ENCODE data around the gene FNDC3B. TPM values are rescaled to one million over a fixed set of nuclear protein-coding genes. Genes with fewer than 3 reads are reported as not detected.

FNDC3B gene
- total and polyA plus RNA-seq, 2 donors (not counting 3 experiments of a cell fraction or from before 2014, with no cell fraction given) = 91.6 to 295 TPM

DNA sequence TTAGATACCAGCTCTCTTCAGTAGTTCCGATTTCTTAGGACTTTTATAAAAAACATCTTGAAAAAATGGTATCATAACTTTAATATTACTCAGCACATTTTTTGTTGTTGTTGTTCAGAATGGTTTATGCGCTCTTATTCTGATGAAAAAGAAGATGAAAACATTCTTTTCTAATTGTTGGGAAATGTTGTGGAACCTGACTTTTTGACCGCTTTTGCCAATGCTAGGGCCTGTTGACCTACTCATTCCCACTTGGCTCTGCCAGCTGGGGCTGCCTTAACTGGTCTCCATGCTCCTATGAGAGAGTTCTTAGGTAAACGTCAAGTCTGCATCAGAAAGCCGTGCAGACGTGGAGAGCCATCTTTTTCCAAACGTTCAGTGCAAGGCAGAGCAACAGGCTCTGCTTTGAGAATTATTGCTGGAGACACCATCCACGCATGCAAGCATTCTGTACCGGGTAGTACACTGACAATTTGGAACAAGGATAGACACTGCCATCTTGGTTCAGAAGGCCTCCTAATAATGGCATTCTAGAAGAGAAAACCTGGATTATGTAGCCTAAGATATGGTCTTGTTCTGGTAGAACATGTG is 232.1 kb downstream of the FNDC3B start:
- H3K9me1 ChIP-seq (replicated peaks; ENCODE audit: control insufficient read depth, extremely low read depth, insufficient read depth, low read length) = no peaks in the 10 kb centered on the region
- H3K27me3 ChIP-seq (ENCODE audit: control insufficient read depth in 2 of 2, insufficient read depth in 2 of 2, low read length in 2 of 2) = no peaks in the 10 kb centered on the region
- no peak overlapping the region for H2AFZ ChIP-seq (ENCODE audit: low read depth, low read length)
- ChIA-PET POLR2A (no interaction called here), CTCF (no interaction called here)
- no peak overlapping the region for H3K27ac ChIP-seq (ENCODE audit: insufficient read depth, low read depth, low read length)
- intact Hi-C loops (cut with micrococcal nuclease) (no loop called here), dilution Hi-C loops (cut with MboI; ENCODE audit: extremely low pct_ligation_motif_present, low sequenced_read_pairs) (no loop called here)
- TF ChIP-seq EZH2 (IDR thresholded peaks at IDR 0.05; ENCODE audit: borderline replicate concordance, low read depth, low read length, severe bottlenecking) = no peak
- TF ChIP-seq JUN (IDR thresholded peaks at IDR 0.05; ENCODE audit: borderline replicate concordance, insufficient read depth, insufficient read length, low read depth) = no peak
- TF ChIP-seq POLR2A (IDR thresholded peaks at IDR 0.05; ENCODE audit: low read depth, low read length) = no peak
- TF ChIP-seq FOS (IDR thresholded peaks at IDR 0.05; ENCODE audit: borderline replicate concordance, insufficient read depth, low read length) = no peak
- no peak for TF ChIP-seq POLR2AphosphoS5 (IDR thresholded peaks at IDR 0.05; ENCODE audit: insufficient read depth, low read depth, low read length)
- TF ChIP-seq, protein P1, sequence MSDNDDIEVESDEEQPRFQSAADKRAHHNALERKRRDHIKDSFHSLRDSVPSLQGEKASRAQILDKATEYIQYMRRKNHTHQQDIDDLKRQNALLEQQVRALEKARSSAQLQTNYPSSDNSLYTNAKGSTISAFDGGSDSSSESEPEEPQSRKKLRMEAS (IDR thresholded peaks at IDR 0.05; ENCODE audit: insufficient read depth, insufficient read length) = no peak
- no peaks in the 10 kb centered on the region for H3K9me3 ChIP-seq (replicated peaks; ENCODE audit: control insufficient read depth, insufficient read depth, low read length)
- no TSS peak for BruUV-seq (replicated peaks)
- H3K4me2 ChIP-seq (ENCODE audit: insufficient read depth, low read length) = no peak overlapping the region
- DNase-seq (ENCODE audit: low read depth, low spot score) = no peak
- no peak for FAIRE-seq
- H3K79me2 ChIP-seq (ENCODE audit: control insufficient read depth, insufficient read depth, low read length) = peaks cover 41% of the 10 kb centered on the region
- peaks cover 19 to 22% of the 10 kb centered on the region in 2 experiments for H3K36me3 ChIP-seq (ENCODE audit: control insufficient read depth in 2 of 2, extremely low read depth in 1 of 2, insufficient read depth in 2 of 2, low read length in 2 of 2)
- H3K4me1 ChIP-seq (ENCODE audit: control insufficient read depth, extremely low read depth, insufficient read depth, low read length) = no peaks in the 10 kb centered on the region
- no peak overlapping the region for H3K9ac ChIP-seq (replicated peaks; ENCODE audit: extremely low read depth, insufficient read depth, low read length)
- H4K20me1 ChIP-seq (replicated peaks; ENCODE audit: control insufficient read depth, extremely low read depth, insufficient read depth, low read length) = no peaks in the 10 kb centered on the region
- no peak overlapping the region for H3K4me3 ChIP-seq (replicated peaks in 1 of 3; ENCODE audit: insufficient read depth in 1 of 3, low read depth in 1 of 3, low read length in 3 of 3)

DNA sequence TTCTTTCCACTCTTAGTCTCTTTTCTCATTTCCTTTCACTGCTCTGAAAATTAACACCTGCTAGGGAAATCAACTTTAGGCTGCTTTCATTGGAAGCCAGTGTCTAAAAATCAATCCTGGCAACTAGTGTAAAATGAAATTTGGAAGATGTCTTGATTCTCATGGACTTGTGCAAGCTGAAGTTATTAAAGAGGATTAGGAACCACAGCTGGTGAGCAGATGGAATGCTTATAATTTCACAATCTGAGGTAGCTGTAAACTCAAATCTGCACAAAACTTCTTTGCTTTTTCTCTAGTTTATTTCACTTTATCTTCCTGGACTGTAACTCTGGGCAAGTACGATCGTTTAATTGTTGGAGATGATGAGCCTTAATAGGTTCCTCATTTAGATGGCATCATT is 233.3 kb downstream of the FNDC3B start:
- Histone ChIP-seq H3K79me2 (ENCODE audit: control insufficient read depth, insufficient read depth, low read length) (peaks cover 44% of the 10 kb centered on the region), H3K27me3 (ENCODE audit: control insufficient read depth in 2 of 2, insufficient read depth in 2 of 2, low read length in 2 of 2) (no peaks in the 10 kb centered on the region), H3K4me2 (ENCODE audit: insufficient read depth, low read length) (no peak overlapping the region), H4K20me1 (replicated peaks; ENCODE audit: control insufficient read depth, extremely low read depth, insufficient read depth, low read length) (no peaks in the 10 kb centered on the region), H3K4me1 (ENCODE audit: control insufficient read depth, extremely low read depth, insufficient read depth, low read length) (no peaks in the 10 kb centered on the region), H3K9me3 (replicated peaks; ENCODE audit: control insufficient read depth, insufficient read depth, low read length) (no peaks in the 10 kb centered on the region), H3K27ac (ENCODE audit: insufficient read depth, low read depth, low read length) (no peak overlapping the region), H3K9me1 (replicated peaks; ENCODE audit: control insufficient read depth, extremely low read depth, insufficient read depth, low read length) (no peaks in the 10 kb centered on the region), H3K4me3 (replicated peaks in 1 of 3; ENCODE audit: insufficient read depth in 1 of 3, low read depth in 1 of 3, low read length in 3 of 3) (no peak overlapping the region), H2AFZ (ENCODE audit: low read depth, low read length) (no peak overlapping the region), H3K36me3 (ENCODE audit: control insufficient read depth in 2 of 2, extremely low read depth in 1 of 2, insufficient read depth in 2 of 2, low read length in 2 of 2) (peaks cover 14 to 22% of the 10 kb centered on the region in 2 experiments), H3K9ac (replicated peaks; ENCODE audit: extremely low read depth, insufficient read depth, low read length) (no peak overlapping the region)
- ChIA-PET POLR2A (no interaction called here), CTCF (no interaction called here)
- no TSS peak for BruUV-seq (replicated peaks)
- TF ChIP-seq GATA2 (IDR thresholded peaks at IDR 0.05; ENCODE audit: insufficient read depth, insufficient read length, low read depth, low read length) = no peak
- no peak for TF ChIP-seq POLR2AphosphoS5 (IDR thresholded peaks at IDR 0.05; ENCODE audit: insufficient read depth, low read depth, low read length)
- TF ChIP-seq POLR2A (IDR thresholded peaks at IDR 0.05; ENCODE audit: low read depth, low read length) = no peak
- TF ChIP-seq JUN (IDR thresholded peaks at IDR 0.05; ENCODE audit: borderline replicate concordance, insufficient read depth, insufficient read length, low read depth) = no peak
- TF ChIP-seq, protein P2, sequence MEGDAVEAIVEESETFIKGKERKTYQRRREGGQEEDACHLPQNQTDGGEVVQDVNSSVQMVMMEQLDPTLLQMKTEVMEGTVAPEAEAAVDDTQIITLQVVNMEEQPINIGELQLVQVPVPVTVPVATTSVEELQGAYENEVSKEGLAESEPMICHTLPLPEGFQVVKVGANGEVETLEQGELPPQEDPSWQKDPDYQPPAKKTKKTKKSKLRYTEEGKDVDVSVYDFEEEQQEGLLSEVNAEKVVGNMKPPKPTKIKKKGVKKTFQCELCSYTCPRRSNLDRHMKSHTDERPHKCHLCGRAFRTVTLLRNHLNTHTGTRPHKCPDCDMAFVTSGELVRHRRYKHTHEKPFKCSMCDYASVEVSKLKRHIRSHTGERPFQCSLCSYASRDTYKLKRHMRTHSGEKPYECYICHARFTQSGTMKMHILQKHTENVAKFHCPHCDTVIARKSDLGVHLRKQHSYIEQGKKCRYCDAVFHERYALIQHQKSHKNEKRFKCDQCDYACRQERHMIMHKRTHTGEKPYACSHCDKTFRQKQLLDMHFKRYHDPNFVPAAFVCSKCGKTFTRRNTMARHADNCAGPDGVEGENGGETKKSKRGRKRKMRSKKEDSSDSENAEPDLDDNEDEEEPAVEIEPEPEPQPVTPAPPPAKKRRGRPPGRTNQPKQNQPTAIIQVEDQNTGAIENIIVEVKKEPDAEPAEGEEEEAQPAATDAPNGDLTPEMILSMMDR (IDR thresholded peaks at IDR 0.05; ENCODE audit: extremely low read depth in 1 of 2, insufficient read depth in 1 of 2, low read depth in 1 of 2, low read length in 2 of 2) = no peak
- TF ChIP-seq FOS (IDR thresholded peaks at IDR 0.05; ENCODE audit: borderline replicate concordance, insufficient read depth, low read length) = no peak
- TF ChIP-seq EZH2 (IDR thresholded peaks at IDR 0.05; ENCODE audit: borderline replicate concordance, low read depth, low read length, severe bottlenecking) = no peak
- TF ChIP-seq, protein P1 (IDR thresholded peaks at IDR 0.05; ENCODE audit: insufficient read depth, insufficient read length) = no peak
- no peak for TF ChIP-seq MYC (IDR thresholded peaks at IDR 0.05; ENCODE audit: low read depth, low read length)
- intact Hi-C loops (cut with micrococcal nuclease) (no loop called here), dilution Hi-C loops (cut with MboI; ENCODE audit: extremely low pct_ligation_motif_present, low sequenced_read_pairs) (no loop called here)
- FAIRE-seq = no peak
- no peak for DNase-seq (ENCODE audit: low read depth, low spot score)
